ENCODE measurements around the gene USF3. TPM values are rescaled to one million over a fixed set of nuclear protein-coding genes. Genes with fewer than 3 reads are reported as not detected.

USF3 gene
- total and polyA plus RNA-seq, 2 experiments from 2014 or later: 5.8 to 18.8 TPM

- Histone ChIP-seq H3K9me2 (replicated peaks; ENCODE audit: insufficient read depth) (no peaks in the 10 kb centered on the region), H3K4me1 (ENCODE audit: insufficient read depth) (no peaks in the 10 kb centered on the region), H3K9me3 (ENCODE audit: low read depth) (no peaks in the 10 kb centered on the region), H2AFZ (no peak overlapping the region), H4K20me1 (ENCODE audit: insufficient read depth, poor library complexity, severe bottlenecking) (no peaks in the 10 kb centered on the region), H3K4me3 (no peak overlapping the region), H3K27ac (no peak overlapping the region), H3K27me3 (no peaks in the 10 kb centered on the region), H3K4me2 (no peak overlapping the region), H3K79me2 (peaks cover 28% of the 10 kb centered on the region), H3K36me3 (replicated peaks; ENCODE audit: insufficient read depth, low read depth) (no peaks in the 10 kb centered on the region)
- TF ChIP-seq EZH2phosphoT487 (IDR thresholded peaks at IDR 0.05; ENCODE audit: low read depth, severe bottlenecking, unreplicated experiment): no peak
- no peak for TF ChIP-seq EZH2 (IDR thresholded peaks at IDR 0.05; ENCODE audit: borderline replicate concordance)
- DNase-seq (ENCODE audit: low spot score): no peak
- WGBS (ENCODE audit: low lambda C conversion rate, missing lambda C conversion rate): 93% methylated on average over 3 of the region's 3 CpGs
Observed at GRCh38 chr3:113721636-113722035, 25.2 kb upstream of the USF3 start.

DNA sequence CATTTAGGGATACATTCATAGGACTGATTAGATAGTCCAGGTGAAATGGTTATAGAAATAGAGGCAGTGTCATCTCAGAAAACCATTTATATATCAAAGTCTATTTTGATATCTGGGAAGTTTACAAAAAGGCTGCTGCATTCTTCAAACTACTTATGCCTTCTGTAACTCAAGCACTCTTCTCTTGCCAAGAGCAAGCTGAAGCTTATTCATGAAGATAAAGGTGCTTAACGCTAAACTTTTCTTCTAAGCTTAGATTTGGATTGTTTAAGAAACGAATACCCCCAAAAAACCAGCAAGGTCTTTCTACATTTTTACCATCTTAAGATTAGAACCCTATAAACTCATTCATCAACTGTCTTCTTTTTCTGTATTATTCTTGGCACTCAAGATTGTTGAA lies 23.3 kb upstream of the USF3 start:
- TF ChIP-seq EZH2 (IDR thresholded peaks at IDR 0.05; ENCODE audit: borderline replicate concordance) (no peak), EZH2phosphoT487 (IDR thresholded peaks at IDR 0.05; ENCODE audit: low read depth, severe bottlenecking, unreplicated experiment) (no peak)
- TF ChIP-seq, protein P1, sequence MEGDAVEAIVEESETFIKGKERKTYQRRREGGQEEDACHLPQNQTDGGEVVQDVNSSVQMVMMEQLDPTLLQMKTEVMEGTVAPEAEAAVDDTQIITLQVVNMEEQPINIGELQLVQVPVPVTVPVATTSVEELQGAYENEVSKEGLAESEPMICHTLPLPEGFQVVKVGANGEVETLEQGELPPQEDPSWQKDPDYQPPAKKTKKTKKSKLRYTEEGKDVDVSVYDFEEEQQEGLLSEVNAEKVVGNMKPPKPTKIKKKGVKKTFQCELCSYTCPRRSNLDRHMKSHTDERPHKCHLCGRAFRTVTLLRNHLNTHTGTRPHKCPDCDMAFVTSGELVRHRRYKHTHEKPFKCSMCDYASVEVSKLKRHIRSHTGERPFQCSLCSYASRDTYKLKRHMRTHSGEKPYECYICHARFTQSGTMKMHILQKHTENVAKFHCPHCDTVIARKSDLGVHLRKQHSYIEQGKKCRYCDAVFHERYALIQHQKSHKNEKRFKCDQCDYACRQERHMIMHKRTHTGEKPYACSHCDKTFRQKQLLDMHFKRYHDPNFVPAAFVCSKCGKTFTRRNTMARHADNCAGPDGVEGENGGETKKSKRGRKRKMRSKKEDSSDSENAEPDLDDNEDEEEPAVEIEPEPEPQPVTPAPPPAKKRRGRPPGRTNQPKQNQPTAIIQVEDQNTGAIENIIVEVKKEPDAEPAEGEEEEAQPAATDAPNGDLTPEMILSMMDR (IDR thresholded peaks at IDR 0.05; ENCODE audit: poor library complexity): no peak
- Histone ChIP-seq H2AFZ (no peak overlapping the region), H3K4me3 (no peak overlapping the region)

GRCh38 chr3:113719294-113719693 lies 22.9 kb upstream of the USF3 start:
- 100% methylated on average over 1 of the region's 1 CpG for WGBS (ENCODE audit: low lambda C conversion rate, missing lambda C conversion rate)
- H3K9me2 ChIP-seq (replicated peaks; ENCODE audit: insufficient read depth): no peaks in the 10 kb centered on the region
- H3K36me3 ChIP-seq (replicated peaks; ENCODE audit: insufficient read depth, low read depth): no peaks in the 10 kb centered on the region
- H3K4me3 ChIP-seq: no peak overlapping the region
- no peaks in the 10 kb centered on the region for H4K20me1 ChIP-seq (ENCODE audit: insufficient read depth, poor library complexity, severe bottlenecking)
- H3K4me2 ChIP-seq: no peak overlapping the region
- H3K9me3 ChIP-seq (ENCODE audit: low read depth): no peaks in the 10 kb centered on the region
- no peak overlapping the region for H3K27ac ChIP-seq
- TF ChIP-seq EZH2 (IDR thresholded peaks at IDR 0.05; ENCODE audit: borderline replicate concordance) (no peak), EZH2phosphoT487 (IDR thresholded peaks at IDR 0.05; ENCODE audit: low read depth, severe bottlenecking, unreplicated experiment) (no peak)
- TF ChIP-seq, protein P1 (IDR thresholded peaks at IDR 0.05; ENCODE audit: poor library complexity): no peak
- no peaks in the 10 kb centered on the region for H3K4me1 ChIP-seq (ENCODE audit: insufficient read depth)
- H2AFZ ChIP-seq: no peak overlapping the region
- DNase-seq (ENCODE audit: low spot score): no peak
- H3K27me3 ChIP-seq: no peaks in the 10 kb centered on the region
- peaks cover 7% of the 10 kb centered on the region for H3K79me2 ChIP-seq

More for the DNA sequence above, 23.3 kb upstream of the USF3 start:
- Histone ChIP-seq H3K79me2 (peaks cover 10% of the 10 kb centered on the region), H3K36me3 (replicated peaks; ENCODE audit: insufficient read depth, low read depth) (no peaks in the 10 kb centered on the region), H3K4me2 (no peak overlapping the region), H4K20me1 (ENCODE audit: insufficient read depth, poor library complexity, severe bottlenecking) (no peaks in the 10 kb centered on the region), H3K9me3 (ENCODE audit: low read depth) (no peaks in the 10 kb centered on the region), H3K27me3 (no peaks in the 10 kb centered on the region), H3K9me2 (replicated peaks; ENCODE audit: insufficient read depth) (no peaks in the 10 kb centered on the region), H3K4me1 (ENCODE audit: insufficient read depth) (no peaks in the 10 kb centered on the region), H3K27ac (no peak overlapping the region)
- DNase-seq (ENCODE audit: low spot score): no peak
- 86% methylated on average over 2 of the region's 2 CpGs for WGBS (ENCODE audit: low lambda C conversion rate, missing lambda C conversion rate)

GRCh38 chr3:113717818-113718217 lies 21.4 kb upstream of the USF3 start:
- no peaks in the 10 kb centered on the region for H3K9me3 ChIP-seq (ENCODE audit: low read depth)
- no peaks in the 10 kb centered on the region for H3K9me2 ChIP-seq (replicated peaks; ENCODE audit: insufficient read depth)
- no peak for DNase-seq (ENCODE audit: low spot score)
- no peaks in the 10 kb centered on the region for H3K79me2 ChIP-seq
- H3K4me3 ChIP-seq: no peak overlapping the region
- H2AFZ ChIP-seq: no peak overlapping the region
- no peaks in the 10 kb centered on the region for H3K27me3 ChIP-seq
- no peaks in the 10 kb centered on the region for H3K36me3 ChIP-seq (replicated peaks; ENCODE audit: insufficient read depth, low read depth)
- WGBS (ENCODE audit: low lambda C conversion rate, missing lambda C conversion rate): 99% methylated on average over 3 of the region's 3 CpGs
- no peaks in the 10 kb centered on the region for H4K20me1 ChIP-seq (ENCODE audit: insufficient read depth, poor library complexity, severe bottlenecking)
- no peak overlapping the region for H3K27ac ChIP-seq
- TF ChIP-seq EZH2phosphoT487 (IDR thresholded peaks at IDR 0.05; ENCODE audit: low read depth, severe bottlenecking, unreplicated experiment): no peak
- no peak for TF ChIP-seq EZH2 (IDR thresholded peaks at IDR 0.05; ENCODE audit: borderline replicate concordance)
- TF ChIP-seq, protein P1 (IDR thresholded peaks at IDR 0.05; ENCODE audit: poor library complexity): no peak
- no peak overlapping the region for H3K4me2 ChIP-seq
- H3K4me1 ChIP-seq (ENCODE audit: insufficient read depth): no peaks in the 10 kb centered on the region

All from hepatocyte (in vitro differentiated cells).